Activated naive CD8-positive, alpha-beta T cell (primary cell): ENCODE results near the gene DNAJA1.

Experiments
- H3K27ac Mint-ChIP-seq: one replicate; pipeline ENCODE4 v1.8.0; 2021; ENCODE audit warnings: mixed read lengths
- H3K27me3 Mint-ChIP-seq: one replicate; pipeline ENCODE4 v1.8.0; 2021; ENCODE audit warnings: mixed read lengths
- H3K36me3 Mint-ChIP-seq: one replicate; pipeline ENCODE4 v1.8.0; 2021; ENCODE audit warnings: mixed read lengths
- H3K4me1 Mint-ChIP-seq: one replicate; pipeline ENCODE4 v1.8.0; 2021; ENCODE audit warnings: low read depth, mixed read lengths
- H3K4me3 Mint-ChIP-seq: one replicate; pipeline ENCODE4 v1.8.0; 2021; ENCODE audit warnings: mild to moderate bottlenecking, mixed read lengths
- H3K9me3 Mint-ChIP-seq: one replicate; pipeline ENCODE4 v1.8.0; 2021; ENCODE audit warnings: low read depth, mixed read lengths

The DNAJA1 gene

GRCh38 chr9:33019797-33020196, 5.3 kb upstream of the DNAJA1 start:
- Mint-ChIP-seq H3K36me3 (peaks cover 4% of the 10 kb centered on the region), H3K27me3 (no peaks in the 10 kb centered on the region), H3K27ac (no peak overlapping the region), H3K4me3 (no peak overlapping the region), H3K9me3 (no peaks in the 10 kb centered on the region), H3K4me1 (peaks cover 33% of the 10 kb centered on the region)

GRCh38 chr9:33022303-33022702, 2.8 kb upstream of the DNAJA1 start:
- H3K36me3 Mint-ChIP-seq = peaks cover 11% of the 10 kb centered on the region
- no peaks in the 10 kb centered on the region for H3K9me3 Mint-ChIP-seq
- no peaks in the 10 kb centered on the region for H3K27me3 Mint-ChIP-seq
- H3K4me1 Mint-ChIP-seq = peaks cover 41% of the 10 kb centered on the region
- peak overlapping the region; percentile 28 for H3K27ac Mint-ChIP-seq
- H3K4me3 Mint-ChIP-seq = no peak overlapping the region

- peak overlapping the region; percentile 50 for H3K27ac Mint-ChIP-seq
- no peaks in the 10 kb centered on the region for H3K9me3 Mint-ChIP-seq
- peaks cover 43% of the 10 kb centered on the region for H3K4me1 Mint-ChIP-seq
- H3K27me3 Mint-ChIP-seq = no peaks in the 10 kb centered on the region
- H3K36me3 Mint-ChIP-seq = peaks cover 11% of the 10 kb centered on the region
- peak overlapping the region; percentile 49 for H3K4me3 Mint-ChIP-seq
These were observed 2.3 kb upstream of the DNAJA1 start for GRCh38 chr9:33022755-33023154.

- Mint-ChIP-seq H3K27ac (peak overlapping the region; percentile 94), H3K4me1 (peaks cover 51% of the 10 kb centered on the region), H3K9me3 (no peaks in the 10 kb centered on the region), H3K27me3 (no peaks in the 10 kb centered on the region), H3K4me3 (peak overlapping the region; percentile 97), H3K36me3 (peaks cover 11% of the 10 kb centered on the region)
These were observed 1.4 kb upstream of the DNAJA1 start for GRCh38 chr9:33023661-33024060.

- H3K9me3 Mint-ChIP-seq = no peaks in the 10 kb centered on the region
- H3K27me3 Mint-ChIP-seq = no peaks in the 10 kb centered on the region
- peak overlapping the region; percentile 94 for H3K27ac Mint-ChIP-seq
- peaks cover 11% of the 10 kb centered on the region for H3K36me3 Mint-ChIP-seq
- H3K4me3 Mint-ChIP-seq = peak overlapping the region; percentile 97
- H3K4me1 Mint-ChIP-seq = peaks cover 58% of the 10 kb centered on the region
These were observed 727 bp upstream of the DNAJA1 start for GRCh38 chr9:33024126-33024965.

GRCh38 chr9:33025572-33026342, 684 bp downstream of the DNAJA1 start:
- Mint-ChIP-seq H3K4me1 (peaks cover 64% of the 10 kb centered on the region), H3K9me3 (no peaks in the 10 kb centered on the region), H3K36me3 (peaks cover 18% of the 10 kb centered on the region), H3K4me3 (peak overlapping the region; percentile 97), H3K27me3 (no peaks in the 10 kb centered on the region), H3K27ac (peak overlapping the region; percentile 94)

GRCh38 chr9:33029231-33029786, 4.2 kb downstream of the DNAJA1 start:
- H3K27me3 Mint-ChIP-seq = no peaks in the 10 kb centered on the region
- peak overlapping the region; percentile 97 for H3K4me3 Mint-ChIP-seq
- H3K27ac Mint-ChIP-seq = peak overlapping the region; percentile 81
- H3K9me3 Mint-ChIP-seq = no peaks in the 10 kb centered on the region
- H3K4me1 Mint-ChIP-seq = peaks cover 64% of the 10 kb centered on the region
- H3K36me3 Mint-ChIP-seq = peaks cover 19% of the 10 kb centered on the region

GRCh38 chr9:33030285-33030684, 5.2 kb downstream of the DNAJA1 start:
- Mint-ChIP-seq H3K4me1 (peaks cover 64% of the 10 kb centered on the region), H3K36me3 (peaks cover 19% of the 10 kb centered on the region), H3K4me3 (peak overlapping the region; percentile 97), H3K27me3 (no peaks in the 10 kb centered on the region), H3K9me3 (no peaks in the 10 kb centered on the region), H3K27ac (no peak overlapping the region)

GRCh38 chr9:33032292-33032691, 7.2 kb downstream of the DNAJA1 start:
- Mint-ChIP-seq H3K27ac (no peak overlapping the region), H3K4me1 (peaks cover 62% of the 10 kb centered on the region)

GRCh38 chr9:33032865-33033264, 7.8 kb downstream of the DNAJA1 start:
- no peaks in the 10 kb centered on the region for H3K9me3 Mint-ChIP-seq
- peaks cover 19% of the 10 kb centered on the region for H3K36me3 Mint-ChIP-seq
- H3K27me3 Mint-ChIP-seq = no peaks in the 10 kb centered on the region
- H3K4me1 Mint-ChIP-seq = peaks cover 63% of the 10 kb centered on the region
- H3K27ac Mint-ChIP-seq = peak overlapping the region; percentile 34
- peak overlapping the region; percentile 55 for H3K4me3 Mint-ChIP-seq

More at GRCh38 chr9:33032292-33032691, 7.2 kb downstream of the DNAJA1 start:
- Mint-ChIP-seq H3K27me3 (no peaks in the 10 kb centered on the region), H3K36me3 (peaks cover 19% of the 10 kb centered on the region), H3K4me3 (peak overlapping the region; percentile 55), H3K9me3 (no peaks in the 10 kb centered on the region)

GRCh38 chr9:33040792-33041431, 15.8 kb downstream of the DNAJA1 start:
- Mint-ChIP-seq H3K9me3 (no peaks in the 10 kb centered on the region), H3K27me3 (no peaks in the 10 kb centered on the region), H3K4me1 (peaks cover 27% of the 10 kb centered on the region), H3K27ac (peak overlapping the region; percentile 16), H3K36me3 (peaks cover 9% of the 10 kb centered on the region), H3K4me3 (no peak overlapping the region)

- H3K36me3 Mint-ChIP-seq = peaks cover 8% of the 10 kb centered on the region
- peak overlapping the region; percentile 16 for H3K27ac Mint-ChIP-seq
- no peak overlapping the region for H3K4me3 Mint-ChIP-seq
- H3K27me3 Mint-ChIP-seq = no peaks in the 10 kb centered on the region
- H3K4me1 Mint-ChIP-seq = peaks cover 22% of the 10 kb centered on the region
- no peaks in the 10 kb centered on the region for H3K9me3 Mint-ChIP-seq
These were observed 16.5 kb downstream of the DNAJA1 start for GRCh38 chr9:33041432-33042188.

- H3K27me3 Mint-ChIP-seq = no peaks in the 10 kb centered on the region
- H3K27ac Mint-ChIP-seq = no peak overlapping the region
- H3K4me3 Mint-ChIP-seq = no peak overlapping the region
- peaks cover 6% of the 10 kb centered on the region for H3K36me3 Mint-ChIP-seq
- no peaks in the 10 kb centered on the region for H3K9me3 Mint-ChIP-seq
- peaks cover 21% of the 10 kb centered on the region for H3K4me1 Mint-ChIP-seq
These were observed 17.4 kb downstream of the DNAJA1 start for GRCh38 chr9:33042473-33042872.

GRCh38 chr9:33043671-33044070, 18.6 kb downstream of the DNAJA1 start:
- Mint-ChIP-seq H3K4me3 (peak overlapping the region; percentile 83), H3K27me3 (no peaks in the 10 kb centered on the region), H3K4me1 (peaks cover 18% of the 10 kb centered on the region), H3K27ac (peak overlapping the region; percentile 12), H3K36me3 (peaks cover 6% of the 10 kb centered on the region), H3K9me3 (no peaks in the 10 kb centered on the region)
